ENCODE measurements around the gene GALNT18. TPM values are rescaled to one million over a fixed set of nuclear protein-coding genes. Genes with fewer than 3 reads are reported as not detected.
A peak's percentile ranks its signal among the peaks of the same experiment; 100 is the strongest.

The GALNT18 gene
- total RNA-seq, 2 donors from 2014 or later, result 20.1 to 21.5 TPM

GRCh38 chr11:11237070-11237832, 384.6 kb downstream of the GALNT18 start:
- no peak for DNase-seq
- intact Hi-C loops (cut with DNase I), result no loop called here
- ATAC-seq, result no peak

- DNase-seq (no peak), ATAC-seq (no peak)
- intact Hi-C loops (cut with DNase I), result no loop called here
Measured at GRCh38 chr11:11236498-11237059, 385.2 kb downstream of the GALNT18 start.

- ATAC-seq, result no peak
Measured at GRCh38 chr11:11231763-11232162, 390.0 kb downstream of the GALNT18 start.

GRCh38 chr11:11230802-11231562, 390.8 kb downstream of the GALNT18 start:
- ATAC-seq, result no peak
- no peak for DNase-seq
- intact Hi-C loops (cut with DNase I), result no loop called here

More at GRCh38 chr11:11231763-11232162, 390.0 kb downstream of the GALNT18 start:
- intact Hi-C loops (cut with DNase I), result no loop called here
- no peak for DNase-seq

GRCh38 chr11:11230087-11230486, 391.7 kb downstream of the GALNT18 start:
- DNase-seq, result no peak
- intact Hi-C loops (cut with DNase I), result no loop called here
- ATAC-seq, result peak in 1 of 2 donors; percentile 36

GRCh38 chr11:11229647-11230046, 392.2 kb downstream of the GALNT18 start:
- intact Hi-C loops (cut with DNase I), result no loop called here
- ATAC-seq (no peak), DNase-seq (no peak)

- DNase-seq (no peak), ATAC-seq (no peak)
- intact Hi-C loops (cut with DNase I), result no loop called here
Measured at GRCh38 chr11:11227296-11228085, 394.3 kb downstream of the GALNT18 start.

Small RNAs within 50 kb of the gene (microRNA-seq; reads per million reads assigned to microRNA genes)
- gene MIR4299, result 0 reads per million in 2 donors

Other genes starting within 250 kb of the GALNT18 start
- 10 to 100 TPM; 48.3 to 56.4 TPM for gene USP47, start 220.0 kb upstream of the GALNT18 start, total RNA-seq

Data from left cardiac atrium (tissue), 4 donors.